NCI-H2171 (cell line): ENCODE measurements around the gene SEC11A.
"Not testable (repeated sequence)": the region's sequence is repeated elsewhere in the genome, so short reads cannot be mapped to it uniquely, and the experiment has no call there.

Source experiments
- DNase-seq: peaks from one replicate; lab custom pipeline; 2025; lab: John Stamatoyannopoulos, UW

SEC11A gene

DNA sequence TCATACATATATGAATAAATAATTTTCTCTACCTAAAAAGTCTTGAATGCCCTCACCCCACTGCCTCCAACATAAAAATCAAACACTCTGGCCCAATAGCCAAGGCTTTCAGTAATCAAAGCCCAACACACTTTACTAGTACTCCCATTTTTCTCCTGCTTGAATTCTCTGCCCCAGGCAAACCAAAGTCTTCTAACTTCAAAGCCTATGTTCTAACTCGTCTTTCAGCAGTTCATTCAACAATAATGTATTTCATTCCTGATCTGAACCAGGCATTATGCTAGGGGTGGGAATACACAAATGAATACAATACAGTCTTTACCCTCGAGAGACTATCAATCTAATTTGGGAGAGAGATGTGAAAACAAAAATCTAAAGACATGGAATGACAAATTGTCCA is 21.1 kb upstream of the SEC11A start:
- DNase-seq: no peak

GRCh38 chr15:84736375-84736774 is 20.4 kb upstream of the SEC11A start:
- no peak for DNase-seq

- DNase-seq: not testable (repeated sequence)
Measured at GRCh38 chr15:84735480-84736061, 19.6 kb upstream of the SEC11A start.

- no peak for DNase-seq
Measured at GRCh38 chr15:84734794-84735479, 19.0 kb upstream of the SEC11A start.

DNA sequence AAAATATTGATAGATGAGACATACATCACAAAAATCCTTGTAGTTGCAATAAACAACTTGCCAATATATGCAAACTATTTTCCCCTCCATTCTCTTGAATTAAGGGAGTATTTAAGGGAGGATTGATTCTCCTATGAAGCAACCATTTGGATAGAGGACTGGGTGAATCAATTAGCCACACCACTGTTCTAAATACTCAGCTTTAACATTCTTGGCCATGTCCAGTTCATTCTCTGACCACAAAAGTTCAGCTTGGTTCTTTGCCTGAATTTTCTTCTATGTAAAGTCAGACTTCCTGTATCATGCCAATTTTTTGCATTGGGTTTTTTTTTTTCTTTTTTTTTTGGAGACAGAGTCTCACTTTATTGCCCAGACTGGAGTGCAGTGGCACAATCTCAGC is 15.8 kb upstream of the SEC11A start:
- no peak for DNase-seq

DNA sequence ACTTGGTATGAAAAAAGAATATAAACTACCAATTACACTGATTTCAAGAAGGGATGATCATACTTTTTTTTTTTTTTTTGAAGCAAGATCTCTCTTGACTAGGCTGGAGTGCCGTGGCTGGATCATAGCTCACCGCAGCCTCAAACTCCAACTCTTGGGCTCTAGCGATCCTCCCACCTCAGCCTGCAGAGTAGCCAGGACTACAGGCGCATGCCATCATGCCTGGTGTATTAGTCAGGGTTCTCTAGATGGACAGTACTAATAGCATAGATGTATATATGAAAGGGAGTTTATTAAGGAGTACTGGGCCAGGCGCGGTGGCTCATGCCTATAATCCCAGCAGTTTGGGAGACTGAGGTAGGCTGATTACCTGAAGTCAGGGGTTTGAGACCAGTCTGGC is 11.5 kb upstream of the SEC11A start:
- no peak for DNase-seq

- no peak for DNase-seq
Measured at GRCh38 chr15:84725001-84725491, 9.1 kb upstream of the SEC11A start.

DNA sequence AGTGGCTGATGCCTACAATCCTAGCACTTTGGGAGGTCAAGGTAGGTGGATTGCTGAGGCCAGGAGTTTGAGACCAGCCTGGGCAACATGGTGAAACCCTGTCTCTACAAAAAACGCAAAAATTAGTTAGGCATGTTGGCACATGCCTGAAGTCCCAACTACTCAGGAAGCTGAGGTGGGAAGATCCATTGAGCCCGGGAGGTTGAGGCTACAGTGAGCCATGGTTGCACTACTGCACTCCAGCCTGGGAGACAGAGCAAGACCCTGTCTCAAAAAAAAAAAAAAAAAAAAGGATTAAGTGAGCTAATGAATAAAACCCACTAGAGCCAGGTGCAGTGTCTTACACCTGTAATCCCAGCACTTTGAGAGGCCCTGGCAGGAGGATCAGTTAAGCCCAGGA is 6.7 kb upstream of the SEC11A start:
- no peak for DNase-seq

DNA sequence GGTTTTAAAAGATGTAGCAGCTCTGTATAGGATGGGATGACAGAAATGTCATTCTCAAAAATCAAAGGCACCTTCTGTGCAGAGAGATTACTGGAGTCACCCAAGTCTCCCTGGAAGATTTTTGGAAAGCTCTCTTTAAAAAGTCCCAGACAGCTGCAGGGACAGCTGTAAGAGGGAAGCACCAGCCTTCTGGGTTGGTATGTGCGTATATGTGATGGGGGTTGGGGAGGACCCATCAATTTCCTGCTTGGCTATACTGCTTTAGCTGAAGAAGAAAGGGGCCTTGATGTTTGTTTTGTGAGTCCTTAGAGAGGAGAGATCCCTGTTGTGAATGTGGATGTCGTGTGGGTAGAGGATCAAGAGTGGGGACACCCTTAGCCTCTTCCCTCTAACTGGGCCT is 5.4 kb upstream of the SEC11A start:
- DNase-seq: no peak

- peak; percentile 3 for DNase-seq
Measured at GRCh38 chr15:84715441-84716035, 401 bp downstream of the SEC11A start.

GRCh38 chr15:84714821-84715220 is 1.1 kb downstream of the SEC11A start:
- DNase-seq: no peak

GRCh38 chr15:84714372-84714771 is 1.6 kb downstream of the SEC11A start:
- no peak for DNase-seq

GRCh38 chr15:84703808-84704207 is 12.1 kb downstream of the SEC11A start:
- no peak for DNase-seq

DNA sequence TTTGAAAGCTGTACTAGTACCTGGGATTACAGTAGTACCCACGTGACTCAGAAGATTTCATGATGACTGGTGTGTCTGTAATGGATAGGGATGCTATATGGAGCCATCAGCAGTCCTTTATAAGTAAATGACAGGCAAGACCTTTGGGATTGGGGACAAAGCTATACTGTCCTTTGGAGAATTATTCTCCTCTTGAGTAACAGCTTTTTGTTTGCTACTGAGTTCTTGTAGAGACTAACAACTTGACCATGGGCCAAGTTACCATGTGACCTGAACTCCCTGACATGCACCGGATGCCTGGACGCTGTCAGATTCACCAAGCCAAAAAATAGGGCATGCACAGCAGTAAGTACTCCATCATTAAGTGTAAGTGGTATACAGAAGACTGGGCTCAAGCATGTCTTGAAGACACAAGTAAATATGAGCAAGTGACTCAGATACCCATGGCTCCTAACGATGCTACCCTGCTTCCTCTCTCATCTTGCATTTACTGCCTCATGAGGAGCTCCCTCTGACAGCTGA is 12.9 kb downstream of the SEC11A start:
- no peak for DNase-seq

DNA sequence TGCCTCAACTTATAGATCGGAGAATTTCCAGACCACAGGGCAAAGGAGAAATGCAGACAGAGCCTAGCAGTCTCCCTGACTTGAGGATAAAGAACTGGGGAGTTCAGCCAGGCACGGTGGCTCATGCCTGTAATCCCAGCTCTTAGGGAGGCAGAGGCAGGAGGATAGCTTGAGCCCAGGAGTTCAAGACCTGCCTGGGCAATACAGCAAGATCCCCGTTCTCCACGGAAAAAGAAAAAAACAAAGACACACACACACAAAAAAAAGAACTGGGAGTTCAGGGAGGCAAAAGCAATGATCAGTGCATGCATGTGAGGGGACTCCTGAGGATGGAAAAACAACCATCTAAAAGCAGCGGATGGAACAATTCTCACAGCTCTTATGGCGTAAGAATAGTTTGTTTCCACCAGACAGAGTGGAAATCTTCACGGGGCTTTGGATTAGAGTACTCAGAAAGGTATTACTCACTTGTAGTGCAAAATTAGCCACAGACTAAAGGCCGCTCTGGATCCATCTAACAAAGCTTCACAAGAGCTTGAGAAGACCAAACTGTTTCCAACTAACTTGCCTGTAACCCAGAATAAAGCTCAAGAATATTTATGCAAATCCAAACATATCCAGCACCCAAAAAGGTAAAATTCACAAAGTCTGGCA is 16.3 kb downstream of the SEC11A start:
- DNase-seq: no peak

DNA sequence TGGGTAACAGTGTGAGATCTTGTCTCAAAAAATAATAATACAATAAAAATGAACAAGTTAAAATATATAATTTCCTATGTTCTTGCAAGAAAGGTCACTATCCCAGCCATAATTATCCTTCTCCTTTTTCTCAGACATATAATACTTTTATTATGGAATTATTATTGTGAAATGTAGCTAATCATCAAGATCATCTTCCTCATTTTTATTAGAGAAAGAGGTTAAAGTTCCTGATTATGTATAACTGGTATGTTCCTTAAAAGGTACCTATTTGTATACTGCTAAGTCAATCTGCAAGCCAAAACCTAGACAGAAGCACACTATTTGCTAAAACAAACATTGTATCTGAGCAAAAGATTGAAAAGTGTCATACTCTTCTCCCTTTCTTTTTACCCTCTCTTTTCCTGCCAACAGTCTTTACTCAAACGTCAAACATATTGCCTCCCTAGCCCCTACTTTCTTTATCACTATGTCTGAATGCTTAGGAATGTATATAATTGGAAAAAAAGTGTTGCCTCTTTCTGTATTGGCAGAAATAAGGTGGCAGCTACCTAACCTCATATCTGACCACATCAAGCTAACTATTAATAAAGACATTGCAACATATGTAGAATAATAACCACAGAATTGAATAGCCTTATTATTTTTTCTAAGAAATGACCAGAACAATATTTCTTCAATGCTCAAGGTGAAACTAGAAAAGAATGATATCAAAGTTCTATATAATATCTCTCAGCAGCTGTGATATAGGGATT is 18.5 kb downstream of the SEC11A start:
- no peak for DNase-seq

GRCh38 chr15:84696757-84697156 is 19.2 kb downstream of the SEC11A start:
- DNase-seq: no peak

DNA sequence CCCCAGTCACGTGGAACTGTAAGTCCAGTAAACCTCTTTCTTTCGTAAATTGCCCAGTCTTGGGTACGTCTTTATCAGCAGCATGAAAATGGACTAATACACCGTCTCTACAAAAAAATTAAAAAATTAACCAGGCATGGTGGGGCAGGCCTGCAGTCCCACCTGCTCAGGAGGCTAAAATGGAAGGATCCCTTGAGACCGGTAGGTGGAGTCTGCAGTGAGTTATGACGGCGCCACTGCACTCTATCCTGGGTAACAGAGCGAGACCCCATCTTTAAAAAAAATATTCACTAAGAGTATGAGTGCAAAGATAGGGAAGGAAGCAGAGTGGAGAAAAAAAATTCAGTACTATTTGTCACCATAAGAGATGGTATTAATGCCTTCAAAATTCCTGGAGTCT is 25.6 kb downstream of the SEC11A start:
- DNase-seq: no peak

GRCh38 chr15:84689858-84690257 is 26.1 kb downstream of the SEC11A start:
- DNase-seq: no peak

DNA sequence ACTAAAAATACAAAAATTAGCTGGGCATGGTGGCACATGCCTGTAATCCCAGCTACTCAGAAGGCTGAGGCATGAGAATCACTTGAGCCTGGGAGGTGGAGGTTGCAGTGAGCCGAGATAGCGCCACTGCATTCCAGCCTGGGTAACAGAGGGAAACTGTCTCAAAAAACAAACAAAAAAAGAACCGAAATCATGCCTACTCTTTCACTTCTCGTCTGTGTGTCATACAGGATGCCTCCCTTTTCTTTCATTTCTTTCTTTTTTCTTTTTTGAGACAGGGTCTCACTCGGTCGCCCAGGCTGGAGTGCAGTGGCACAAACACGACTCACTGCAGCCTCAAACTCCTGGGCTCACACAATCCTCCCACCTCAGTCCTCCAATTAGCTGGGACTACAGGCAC is 29.5 kb downstream of the SEC11A start:
- not testable (repeated sequence) for DNase-seq

DNA sequence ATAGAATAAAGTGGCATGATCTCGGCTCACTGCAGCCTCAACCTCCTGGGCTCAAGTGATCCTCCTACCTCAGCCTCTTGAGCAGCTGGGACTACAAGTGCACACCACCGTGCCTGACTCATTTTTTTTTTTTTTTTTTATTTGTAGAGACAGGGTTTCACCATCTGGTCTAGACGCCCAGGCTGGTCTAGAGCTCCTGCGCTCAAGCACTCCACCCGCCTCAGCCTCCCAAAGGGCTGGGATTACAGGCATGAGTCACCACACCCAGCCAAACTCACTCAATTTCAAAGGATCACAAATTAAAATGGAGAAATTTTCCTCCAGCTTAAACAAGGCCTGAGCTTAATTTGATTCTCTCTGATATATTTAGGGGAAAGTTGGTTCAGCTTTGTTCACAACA is 30.6 kb downstream of the SEC11A start:
- peak; percentile 77 for DNase-seq

DNA sequence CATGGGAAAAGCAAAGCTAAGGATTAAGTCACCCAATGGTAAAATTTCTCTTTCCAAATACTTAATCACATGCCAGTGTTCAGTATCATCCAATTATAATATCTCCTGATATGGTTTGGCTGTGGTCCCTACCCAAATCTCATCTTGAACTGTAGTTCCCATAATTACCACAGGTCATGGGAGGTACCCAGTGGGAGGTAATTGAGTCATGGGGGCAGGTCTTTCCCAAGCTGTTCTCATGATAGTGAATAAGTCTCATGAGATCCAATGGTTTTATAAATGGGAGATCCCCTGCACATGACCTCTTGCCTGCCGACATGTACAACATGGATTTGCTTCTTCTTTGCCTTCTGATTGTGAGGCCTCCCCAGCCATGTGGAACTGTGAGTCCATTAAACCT is 31.8 kb downstream of the SEC11A start:
- no peak for DNase-seq
